HEK293 (cell line): ENCODE measurements around the gene IGSF9.

Source experiments
- CTCF ChIA-PET: fragments of 350-600 bp; formaldehyde crosslinking; extraction: SDS; loops from one replicate; lab custom pipeline; 2021; ENCODE audit warnings: antibody characterized with exemption; lab: Yijun Ruan, JAX
- POLR2A ChIA-PET: fragments of 300-600 bp; formaldehyde crosslinking; extraction: SDS; loops from one replicate; lab custom pipeline; 2020; ENCODE audit warnings: antibody characterized with exemption, inconsistent platforms; lab: Yijun Ruan, JAX
- H3K27ac ChIP-seq: fragments of 200-500 bp; sonication (Bioruptor generic); 2 replicates; pipeline ENCODE4 v1.5.1; 2014; ENCODE audit warnings: low read depth, low read length, control low read depth, inconsistent platforms; ENCODE audit errors: extremely low read depth
- H3K36me3 ChIP-seq, 2 experiments: fragments of 200-500 bp in 1 of 2; sonication (Bioruptor generic) in 1 of 2; 1 replicate in 1 of 2; 2 replicates in 1 of 2; pipeline ENCODE4 v1.5.1; 2014 to 2017; ENCODE audit warnings: inconsistent platforms in 2 of 2, low read length in 2 of 2; ENCODE audit not compliant: control insufficient read depth in 2 of 2, insufficient read depth in 1 of 2
- H3K4me1 ChIP-seq: fragments of 200-500 bp; sonication (Bioruptor generic); 2 replicates; pipeline ENCODE4 v1.5.1; 2014; ENCODE audit warnings: mild to moderate bottlenecking, low read length, inconsistent platforms; ENCODE audit not compliant: control insufficient read depth, insufficient read depth
- H3K4me3 ChIP-seq: 2 replicates; pipeline ENCODE4 v1.5.1; 2011; ENCODE audit warnings: low read depth, mild to moderate bottlenecking, control low read depth, low read length, moderate library complexity
- H3K9me3 ChIP-seq: fragments of 200-500 bp; sonication (Bioruptor generic); 2 replicates; pipeline ENCODE4 v1.5.1; 2014; ENCODE audit warnings: low read depth, low read length, inconsistent platforms; ENCODE audit not compliant: control insufficient read depth, insufficient read depth
- HOXC10 ChIP-seq: sonication (generic); formaldehyde crosslinking; IDR thresholded peaks from 2 replicates; pipeline ENCODE4 v1.8.1; 2023; ENCODE audit warnings: mild to moderate bottlenecking, missing genetic modification reagents
- OVOL3 ChIP-seq: fragments of 450-650 bp; formaldehyde crosslinking; IDR thresholded peaks from 2 replicates; pipeline ENCODE4 v1.5.1; 2016; ENCODE audit warnings: missing biosample characterization, missing genetic modification characterization
- PBX3 ChIP-seq: sonication (generic); formaldehyde crosslinking; IDR thresholded peaks from 2 replicates; pipeline ENCODE4 v1.8.1; 2022; ENCODE audit warnings: mild to moderate bottlenecking, moderate library complexity, missing genetic modification reagents
- PRDM1 ChIP-seq: fragments of 450-650 bp; formaldehyde crosslinking; IDR thresholded peaks from 2 replicates; pipeline ENCODE4; 2016; ENCODE audit warnings: missing biosample characterization, missing genetic modification characterization
- REST ChIP-seq: fragments of 450-650 bp; formaldehyde crosslinking; IDR thresholded peaks from 2 replicates; pipeline ENCODE4 v1.5.1; 2016; ENCODE audit warnings: missing biosample characterization, missing genetic modification characterization
- SP2 ChIP-seq: fragments of 450-650 bp; formaldehyde crosslinking; IDR thresholded peaks from 2 replicates; pipeline ENCODE4 v1.5.1; 2016; ENCODE audit warnings: missing biosample characterization, missing genetic modification characterization
- ZBTB20 ChIP-seq: fragments of 450-650 bp; formaldehyde crosslinking; IDR thresholded peaks from 2 replicates; pipeline ENCODE4 v1.5.1; 2016; ENCODE audit warnings: missing biosample characterization, missing genetic modification characterization
- ZFP69B ChIP-seq: fragments of 450-650 bp; formaldehyde crosslinking; IDR thresholded peaks from 2 replicates; pipeline ENCODE4 v1.5.1; 2016; ENCODE audit warnings: missing biosample characterization, missing genetic modification characterization
- ZNF169 ChIP-seq: fragments of 450-650 bp; formaldehyde crosslinking; IDR thresholded peaks from 2 replicates; pipeline ENCODE4 v1.5.1; 2016; ENCODE audit warnings: missing biosample characterization, missing genetic modification characterization
- ZNF174 ChIP-seq: fragments of 450-650 bp; formaldehyde crosslinking; IDR thresholded peaks from 2 replicates; pipeline ENCODE4 v1.5.0; 2017; ENCODE audit warnings: missing biosample characterization, mild to moderate bottlenecking, missing genetic modification characterization
- ZNF2 ChIP-seq: fragments of 450-650 bp; formaldehyde crosslinking; IDR thresholded peaks from 2 replicates; pipeline ENCODE4 v1.5.1; 2016; ENCODE audit warnings: missing biosample characterization, missing genetic modification characterization
- ZNF324 ChIP-seq: fragments of 450-650 bp; formaldehyde crosslinking; IDR thresholded peaks from 2 replicates; pipeline ENCODE4 v1.5.1; 2016; ENCODE audit warnings: missing biosample characterization, missing genetic modification characterization
- ZNF354C ChIP-seq: fragments of 450-650 bp; formaldehyde crosslinking; IDR thresholded peaks from 2 replicates; pipeline ENCODE4 v1.5.1; 2016; ENCODE audit warnings: missing biosample characterization, missing genetic modification characterization, low read depth, borderline replicate concordance
- ZNF398 ChIP-seq: fragments of 450-650 bp; formaldehyde crosslinking; IDR thresholded peaks from 2 replicates; pipeline ENCODE4 v1.5.1; 2017; ENCODE audit warnings: missing biosample characterization, missing genetic modification characterization
- ZNF488 ChIP-seq: fragments of 450-650 bp; formaldehyde crosslinking; IDR thresholded peaks from 2 replicates; pipeline ENCODE4 v1.5.1; 2016; ENCODE audit warnings: missing biosample characterization, missing genetic modification characterization
- ZNF548 ChIP-seq: fragments of 450-650 bp; formaldehyde crosslinking; IDR thresholded peaks from 2 replicates; pipeline ENCODE4 v1.5.1; 2016; ENCODE audit warnings: missing biosample characterization, missing genetic modification characterization
- ZNF555 ChIP-seq: fragments of 450-650 bp; formaldehyde crosslinking; conservative IDR thresholded peaks from 2 replicates; pipeline ENCODE4 v1.5.1; 2017; ENCODE audit warnings: missing biosample characterization, mild to moderate bottlenecking, missing genetic modification characterization, inconsistent platforms
- ZNF560 ChIP-seq: fragments of 450-650 bp; formaldehyde crosslinking; IDR thresholded peaks from 2 replicates; pipeline ENCODE4 v1.5.1; 2017; ENCODE audit warnings: missing biosample characterization, missing genetic modification characterization, borderline replicate concordance
- ZNF623 ChIP-seq: fragments of 450-650 bp; formaldehyde crosslinking; IDR thresholded peaks from 2 replicates; pipeline ENCODE4 v1.5.1; 2016; ENCODE audit warnings: missing biosample characterization, missing genetic modification characterization
- ZNF660 ChIP-seq: fragments of 450-650 bp; IDR thresholded peaks from 2 replicates; pipeline ENCODE4 v1.5.1; 2018; ENCODE audit warnings: missing biosample characterization, mild to moderate bottlenecking, missing genetic modification characterization
- ZNF776 ChIP-seq: fragments of 450-650 bp; formaldehyde crosslinking; IDR thresholded peaks from 2 replicates; pipeline ENCODE4 v1.5.0; 2017; ENCODE audit warnings: missing biosample characterization, missing genetic modification characterization, borderline replicate concordance
- ZSCAN30 ChIP-seq: fragments of 450-650 bp; IDR thresholded peaks from 2 replicates; pipeline ENCODE4 v1.5.1; 2018; ENCODE audit warnings: missing biosample characterization, mild to moderate bottlenecking, missing genetic modification characterization, moderate library complexity

IGSF9 gene

GRCh38 chr1:159943908-159944622 is 1.3 kb downstream of the IGSF9 start:
- ChIA-PET CTCF (interaction anchor here (0.6 to 10.8 kb wide), 7 partner anchors 8 to 341 kb away, joined by 3 to 87 read pairs (median 3); no protein-coding TSS in a partner anchor), POLR2A (interaction anchor here (4.1 kb wide), 1 partner anchor 20 kb away, joined by 25 read pairs; the partner anchor contains the start of gene TAGLN2)
- no peak overlapping the region for H3K4me3 ChIP-seq
- TF ChIP-seq PRDM1 (tag by site-specific recombination): no peak
- no peak for TF ChIP-seq ZNF623 (tag by site-specific recombination)
- no peak for TF ChIP-seq ZNF548 (tag by site-specific recombination)
- TF ChIP-seq ZNF488: no peak
- TF ChIP-seq REST (tag by site-specific recombination): no peak
- no peak for TF ChIP-seq ZNF169 (tag by site-specific recombination)
- no peak for TF ChIP-seq PBX3
- no peaks in the 10 kb centered on the region for H3K4me1 ChIP-seq
- H3K9me3 ChIP-seq: no peaks in the 10 kb centered on the region
- H3K36me3 ChIP-seq: no peaks in the 10 kb centered on the region
- H3K27ac ChIP-seq: no peak overlapping the region

GRCh38 chr1:159943278-159943640 is 2.2 kb downstream of the IGSF9 start:
- POLR2A ChIA-PET: interaction anchor here (4.1 kb wide), 1 partner anchor 19 kb away, joined by 25 read pairs; the partner anchor contains the start of gene TAGLN2
- CTCF ChIA-PET: interaction anchor here (0.6 to 10.8 kb wide), 3 partner anchors 64 to 1739 kb away, joined by 3 to 87 read pairs (median 3); no protein-coding TSS in a partner anchor
- no peaks in the 10 kb centered on the region for H3K36me3 ChIP-seq
- no peaks in the 10 kb centered on the region for H3K4me1 ChIP-seq
- H3K9me3 ChIP-seq: no peaks in the 10 kb centered on the region
- no peak overlapping the region for H3K27ac ChIP-seq
- no peak overlapping the region for H3K4me3 ChIP-seq
- TF ChIP-seq SP2 (no peak), ZNF174 (no peak), ZFP69B (tag by site-specific recombination) (no peak), ZNF660 (tag by site-specific recombination) (no peak), ZSCAN30 (no peak), ZNF555 (no peak), ZNF398 (tag by site-specific recombination) (no peak), ZNF324 (tag by site-specific recombination) (no peak), ZBTB20 (tag by site-specific recombination) (no peak), ZNF354C (tag by site-specific recombination) (no peak), REST (tag by site-specific recombination) (no peak), OVOL3 (tag by site-specific recombination) (no peak), ZNF560 (tag by site-specific recombination) (no peak), ZNF2 (tag by site-specific recombination) (no peak), HOXC10 (CRISPR knock-in tag) (no peak), ZNF776 (tag by site-specific recombination) (no peak), PBX3 (no peak)
